LNCAP (cell line): Measurements from ENCODE around the gene RTKN.

Experiments
- TF ChIP-seq, protein P1 (sequence below): fragments of 450-650 bp; IDR thresholded peaks from 2 replicates; pipeline ENCODE4 v1.5.1; 2017; ENCODE audit warnings: mild to moderate bottlenecking

RTKN gene

DNA sequence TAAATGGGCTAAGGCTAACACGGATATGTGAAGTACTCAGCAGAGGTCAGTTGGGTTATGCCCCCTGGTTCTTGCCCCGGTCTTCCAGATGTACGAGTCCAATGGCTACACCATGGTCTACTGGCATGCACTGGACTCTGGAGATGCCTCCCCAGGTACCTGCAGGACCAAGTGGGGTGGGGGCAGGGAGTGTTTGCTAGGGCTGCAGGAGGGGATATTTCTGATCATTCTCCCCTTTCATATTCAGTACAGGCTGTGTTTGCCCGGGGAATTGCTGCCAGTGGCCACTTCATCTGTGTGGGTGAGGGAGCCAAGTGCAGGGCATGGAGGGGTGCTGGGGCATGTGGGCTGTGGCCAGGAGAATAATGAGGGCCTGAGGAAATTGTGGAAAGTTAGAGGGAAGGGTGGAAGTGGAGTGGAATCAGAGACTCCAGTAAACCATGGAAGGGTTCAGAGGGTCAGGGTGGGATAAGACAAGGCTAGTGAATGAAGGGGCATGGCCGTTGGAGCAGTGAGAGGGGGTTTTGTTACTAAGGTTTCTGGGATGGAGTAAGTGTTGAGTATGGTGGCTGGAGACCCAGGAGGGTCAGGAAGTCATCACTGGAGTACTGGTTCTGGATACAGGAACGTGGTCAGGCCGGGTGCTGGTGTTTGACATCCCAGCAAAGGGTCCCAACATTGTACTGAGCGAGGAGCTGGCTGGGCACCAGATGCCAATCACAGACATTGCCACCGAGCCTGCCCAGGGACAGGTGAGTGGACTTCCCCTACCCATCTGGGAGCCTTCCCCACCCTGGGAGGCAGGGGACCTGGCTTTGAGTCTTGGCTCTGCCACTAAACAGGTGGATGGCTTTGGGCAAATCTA lies 18.3 kb downstream of the RTKN start:
- TF ChIP-seq, protein P1, sequence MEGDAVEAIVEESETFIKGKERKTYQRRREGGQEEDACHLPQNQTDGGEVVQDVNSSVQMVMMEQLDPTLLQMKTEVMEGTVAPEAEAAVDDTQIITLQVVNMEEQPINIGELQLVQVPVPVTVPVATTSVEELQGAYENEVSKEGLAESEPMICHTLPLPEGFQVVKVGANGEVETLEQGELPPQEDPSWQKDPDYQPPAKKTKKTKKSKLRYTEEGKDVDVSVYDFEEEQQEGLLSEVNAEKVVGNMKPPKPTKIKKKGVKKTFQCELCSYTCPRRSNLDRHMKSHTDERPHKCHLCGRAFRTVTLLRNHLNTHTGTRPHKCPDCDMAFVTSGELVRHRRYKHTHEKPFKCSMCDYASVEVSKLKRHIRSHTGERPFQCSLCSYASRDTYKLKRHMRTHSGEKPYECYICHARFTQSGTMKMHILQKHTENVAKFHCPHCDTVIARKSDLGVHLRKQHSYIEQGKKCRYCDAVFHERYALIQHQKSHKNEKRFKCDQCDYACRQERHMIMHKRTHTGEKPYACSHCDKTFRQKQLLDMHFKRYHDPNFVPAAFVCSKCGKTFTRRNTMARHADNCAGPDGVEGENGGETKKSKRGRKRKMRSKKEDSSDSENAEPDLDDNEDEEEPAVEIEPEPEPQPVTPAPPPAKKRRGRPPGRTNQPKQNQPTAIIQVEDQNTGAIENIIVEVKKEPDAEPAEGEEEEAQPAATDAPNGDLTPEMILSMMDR, result no peak

DNA sequence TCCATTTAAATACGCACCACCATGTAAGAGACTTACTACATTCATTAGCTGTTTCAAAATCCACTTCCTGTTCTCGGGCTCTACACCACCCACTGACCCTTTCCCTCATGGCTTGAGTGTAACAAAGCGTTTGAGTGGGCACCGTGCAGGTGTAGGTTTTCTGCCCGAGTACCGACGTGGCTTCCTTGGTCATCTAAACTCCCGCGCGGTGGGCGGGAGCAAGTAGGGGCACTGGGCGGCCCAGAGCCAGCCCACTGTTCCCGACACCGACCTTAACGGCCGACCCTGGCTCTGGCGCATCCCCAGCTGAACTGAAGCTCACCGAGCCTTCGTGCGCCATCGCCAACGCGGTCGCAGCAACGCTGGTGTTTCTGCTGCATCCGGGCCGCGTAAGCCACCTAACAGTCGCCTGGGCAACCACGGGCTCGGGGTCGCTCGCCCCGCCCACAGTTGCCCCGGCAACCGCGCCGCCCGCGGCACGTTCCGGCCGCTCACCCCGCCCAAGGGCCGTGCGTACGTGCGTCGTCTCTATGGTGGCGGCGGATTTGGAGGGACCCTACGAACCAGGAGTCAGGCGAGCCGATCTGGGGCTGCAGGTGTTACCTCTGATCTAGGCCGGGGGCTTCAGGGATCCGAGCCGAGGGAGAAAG lies 20.4 kb downstream of the RTKN start, which contains the start of the genes C2orf81 and WDR54:
TSS of gene C2orf81 (minus strand) at position 399 of the 650 bp plus-strand sequence. CDS start at position 340, 59 bp downstream.
TSS of gene WDR54 (plus strand) at position 510 of the 650 bp plus-strand sequence. CDS start 424 bp downstream, outside the sequence.
- TF ChIP-seq, protein P1, result no peak

DNA sequence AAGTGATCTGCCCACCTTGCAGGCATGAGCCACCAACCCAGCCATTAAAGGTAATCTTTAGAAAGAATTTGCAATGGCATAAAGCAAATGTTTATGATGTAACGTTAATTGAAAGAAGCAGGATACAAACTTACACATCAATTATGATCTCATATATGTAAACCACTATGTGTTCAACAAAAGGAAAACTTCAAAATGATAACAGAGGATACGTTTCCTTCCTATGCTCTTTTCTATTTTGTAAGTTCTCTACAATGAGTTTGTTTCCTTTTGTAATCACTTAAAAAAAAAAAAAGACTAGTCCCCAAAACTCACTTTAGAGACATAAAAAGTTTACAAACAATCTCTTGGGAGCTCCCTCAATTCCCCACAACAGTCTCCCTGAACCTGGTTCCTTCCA lies 21.7 kb downstream of the RTKN start:
- TF ChIP-seq, protein P1, result no peak

DNA sequence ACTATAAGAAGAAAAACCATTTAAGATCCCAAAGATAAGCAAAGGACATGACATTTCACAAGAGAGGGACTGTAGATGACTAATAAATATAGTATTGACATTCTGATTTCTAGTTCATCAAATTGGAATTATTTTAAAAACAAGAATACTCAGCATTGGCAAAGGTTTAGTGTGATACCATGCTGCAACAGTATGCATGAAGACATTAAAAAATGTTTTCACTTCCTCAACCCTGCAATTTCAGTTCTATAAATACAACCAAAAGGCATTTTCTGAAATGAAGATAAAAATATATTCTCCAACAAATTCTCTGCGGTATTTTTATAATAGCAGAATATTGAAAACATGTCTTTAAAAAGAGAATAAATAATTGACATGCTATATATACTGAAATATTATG lies 22.4 kb downstream of the RTKN start:
- TF ChIP-seq, protein P1, result no peak

DNA sequence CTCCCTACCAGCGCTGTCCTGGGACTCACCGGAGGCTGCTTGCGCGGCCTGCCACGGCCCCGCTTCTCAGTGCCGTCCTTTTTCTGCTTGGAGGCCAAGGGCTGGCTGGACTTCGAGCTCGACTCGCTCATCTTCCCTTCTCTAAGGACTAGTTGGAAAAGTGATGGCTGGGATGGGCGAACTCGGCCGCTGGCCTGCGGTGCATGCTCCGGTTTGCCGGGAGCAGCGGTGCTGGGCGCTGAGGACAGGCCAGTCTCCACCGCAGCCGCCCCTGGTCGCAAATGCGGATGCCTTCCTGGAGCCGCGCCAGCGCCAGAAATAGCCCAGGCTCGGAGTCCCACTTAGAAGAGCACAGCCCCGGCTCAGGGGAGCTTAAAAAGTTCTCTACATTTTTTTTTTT lies 23.4 kb downstream of the RTKN start:
- TF ChIP-seq, protein P1, result no peak

DNA sequence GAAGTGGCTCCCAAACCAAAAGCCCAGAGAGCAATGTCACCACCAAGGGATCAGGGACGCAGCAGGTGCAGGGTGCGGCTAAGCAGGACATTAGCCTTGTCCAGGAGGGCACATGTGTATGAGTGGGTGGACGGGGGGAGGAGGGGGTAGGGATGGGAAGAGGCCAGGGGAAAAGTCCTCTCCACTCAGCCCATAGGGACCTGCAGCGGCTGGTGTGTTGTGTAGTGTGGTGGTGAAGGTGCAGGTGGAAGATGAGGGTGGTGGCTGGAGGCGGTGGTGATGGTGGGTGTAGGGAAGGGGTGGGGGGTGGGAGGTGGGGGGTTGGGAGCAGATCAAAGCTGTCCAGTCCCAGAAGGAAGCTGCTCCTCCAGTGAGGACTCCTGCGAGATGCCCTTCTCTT lies 24.0 kb downstream of the RTKN start:
- TF ChIP-seq, protein P1, result no peak

DNA sequence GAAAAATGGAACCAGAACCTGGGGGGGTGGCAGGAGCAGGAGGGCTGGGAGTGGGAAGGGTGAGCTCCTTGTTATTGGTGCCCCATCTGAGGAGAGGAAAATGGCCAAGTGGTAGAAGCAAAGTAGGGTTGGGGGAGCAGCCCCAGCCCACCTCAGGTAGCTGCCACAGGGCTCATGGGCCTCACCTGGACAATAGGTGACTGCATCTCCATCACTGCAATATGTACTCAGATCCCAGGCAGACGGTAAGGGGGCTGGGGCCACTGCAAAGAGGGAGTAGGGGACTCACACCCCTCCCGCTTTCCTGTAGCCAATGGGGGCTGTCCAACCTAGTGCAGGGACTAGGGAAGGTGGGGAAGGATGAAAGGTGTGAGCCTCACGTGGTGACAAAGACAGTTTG lies 24.5 kb downstream of the RTKN start:
- TF ChIP-seq, protein P1, result no peak
